Vagina (tissue), 2 donors: ENCODE data around the gene SORCS2.

Experiments used
- CTCF ChIP-seq, 3 experiments: fragments of 450-650 bp in 2 of 3; fragments of 200-600 bp in 1 of 3; sonication (generic) in 1 of 3; IDR thresholded peaks; one replicate each; pipeline ENCODE4 v1.5.1; 2017 to 2019; ENCODE audit warnings: antibody characterized with exemption in 3 of 3, mild to moderate bottlenecking in 2 of 3, moderate library complexity in 2 of 3
- POLR2A ChIP-seq, 2 donors: fragments of 450-650 bp; IDR thresholded peaks; one replicate each; pipeline ENCODE4 v1.6.1; 2017; ENCODE audit warnings: antibody characterized with exemption in 2 of 2, mild to moderate bottlenecking in 2 of 2, moderate library complexity in 2 of 2

- TF ChIP-seq POLR2A (IDR thresholded peaks at IDR 0.05): no peak
- no peak for TF ChIP-seq CTCF (IDR thresholded peaks at IDR 0.05)
Measured at GRCh38 chr4:7767966-7768365, 575.6 kb downstream of the SORCS2 start.
